Vagina (tissue), 2 donors: ENCODE measurements around the gene OMA1. TPM values are rescaled to one million over a fixed set of nuclear protein-coding genes. Genes with fewer than 3 reads are reported as not detected.
"Not testable (repeated sequence)": the region's sequence is repeated elsewhere in the genome, so short reads cannot be mapped to it uniquely, and the experiment has no call there.

Experiments used
- DNase-seq, 2 donors: peaks; one replicate each; pipeline ENCODE4 v3.0.0-alpha.2; 2017; ENCODE audit errors: extremely low spot score in 2 of 2
- H3K27ac ChIP-seq: fragments of 200-600 bp; sonication (generic); one replicate; pipeline ENCODE4 v1.5.1; 2019
- H3K27me3 ChIP-seq: fragments of 200-600 bp; sonication (generic); one replicate; pipeline ENCODE4 v1.5.1; 2019
- H3K36me3 ChIP-seq, 2 donors: fragments of 200-600 bp; sonication (generic); one replicate each; pipeline ENCODE4 v1.5.1; 2017 to 2019
- H3K4me1 ChIP-seq: fragments of 200-600 bp; sonication (generic); one replicate; pipeline ENCODE4 v1.5.1; 2019
- H3K4me3 ChIP-seq, 2 donors: fragments of 200-600 bp; sonication (generic); 1 replicate in 1 of 2; 2 replicates in 1 of 2; pipeline ENCODE4 v1.5.1; 2016 to 2019
- H3K9me3 ChIP-seq: fragments of 200-600 bp; sonication (generic); one replicate; pipeline ENCODE4 v1.5.1; 2019
- POLR2A ChIP-seq, 2 donors: fragments of 450-650 bp; IDR thresholded peaks; one replicate each; pipeline ENCODE4 v1.6.1; 2017; ENCODE audit warnings: antibody characterized with exemption in 2 of 2, mild to moderate bottlenecking in 2 of 2, moderate library complexity in 2 of 2
- POLR2AphosphoS5 ChIP-seq, 2 donors: sonication (generic); formaldehyde crosslinking; IDR thresholded peaks; one replicate each; pipeline ENCODE4 v1.9.0; 2017; ENCODE audit warnings: antibody characterized with exemption in 2 of 2, mild to moderate bottlenecking in 2 of 2, low read depth in 1 of 2; ENCODE audit not compliant: insufficient read depth in 1 of 2
- intact Hi-C: fragments of 100-400 bp; cut with DNase I; formaldehyde crosslinking; loops from one replicate; pipeline ENCODE4 v1.15.1; 2023
- total RNA-seq: library from RNA; depleted of rRNA; stranded (reverse); fragments of >200 nt; gene quantifications from one replicate; pipeline ENCODE4 v1.2.3, GENCODE V29; 2016
- TF ChIP-seq, protein P1 (sequence below), 3 experiments: fragments of 450-650 bp in 2 of 3; fragments of 200-600 bp in 1 of 3; sonication (generic) in 1 of 3; IDR thresholded peaks; one replicate each; pipeline ENCODE4 v1.5.1; 2017 to 2019; ENCODE audit warnings: antibody characterized with exemption in 3 of 3, mild to moderate bottlenecking in 2 of 3, moderate library complexity in 2 of 3

Gene OMA1
- total RNA-seq, 1 donor from 2014 or later: 19.9 TPM

DNA sequence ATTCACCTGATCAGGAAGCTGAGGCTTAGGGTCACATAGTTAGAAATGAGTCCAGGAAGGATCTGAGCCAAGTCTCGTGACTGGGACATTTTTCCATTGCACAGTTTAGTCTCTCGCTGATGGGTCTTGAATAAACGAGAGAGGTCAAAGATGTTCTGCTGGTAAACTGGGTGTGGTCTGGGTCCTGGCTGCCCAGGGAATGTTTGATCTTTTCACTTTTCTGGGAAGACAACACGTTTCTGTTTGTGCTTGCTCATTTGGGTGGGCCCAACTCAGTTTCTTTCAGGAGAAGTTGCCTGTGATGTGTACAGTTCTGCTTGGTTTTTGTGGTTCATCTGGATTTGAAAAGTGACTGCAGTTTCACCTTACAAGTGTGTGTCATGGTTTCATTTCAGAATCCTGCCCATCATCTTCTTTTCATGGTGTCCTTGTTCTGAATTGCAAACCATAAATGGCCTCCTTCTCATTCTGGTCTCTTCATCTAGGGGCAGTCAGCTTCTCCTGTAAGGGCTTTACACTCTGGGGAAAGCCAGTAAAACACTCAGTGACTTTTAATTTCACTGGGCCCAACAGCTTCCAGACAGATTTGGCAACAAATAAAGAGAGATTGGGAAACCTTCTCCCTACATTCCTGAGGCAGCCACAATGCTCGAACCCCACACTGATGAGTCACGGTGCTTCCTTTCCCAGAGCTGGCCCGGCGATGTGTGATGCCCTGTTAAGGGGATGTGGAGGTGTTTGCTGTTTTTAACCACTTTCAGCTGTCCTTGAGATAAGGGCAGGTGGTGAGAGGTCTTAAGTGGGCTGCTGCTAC is 37.8 kb upstream of the OMA1 start:
- H3K9me3 ChIP-seq: no peaks in the 10 kb centered on the region
- TF ChIP-seq POLR2A (IDR thresholded peaks at IDR 0.05): no peak
- TF ChIP-seq, protein P1, sequence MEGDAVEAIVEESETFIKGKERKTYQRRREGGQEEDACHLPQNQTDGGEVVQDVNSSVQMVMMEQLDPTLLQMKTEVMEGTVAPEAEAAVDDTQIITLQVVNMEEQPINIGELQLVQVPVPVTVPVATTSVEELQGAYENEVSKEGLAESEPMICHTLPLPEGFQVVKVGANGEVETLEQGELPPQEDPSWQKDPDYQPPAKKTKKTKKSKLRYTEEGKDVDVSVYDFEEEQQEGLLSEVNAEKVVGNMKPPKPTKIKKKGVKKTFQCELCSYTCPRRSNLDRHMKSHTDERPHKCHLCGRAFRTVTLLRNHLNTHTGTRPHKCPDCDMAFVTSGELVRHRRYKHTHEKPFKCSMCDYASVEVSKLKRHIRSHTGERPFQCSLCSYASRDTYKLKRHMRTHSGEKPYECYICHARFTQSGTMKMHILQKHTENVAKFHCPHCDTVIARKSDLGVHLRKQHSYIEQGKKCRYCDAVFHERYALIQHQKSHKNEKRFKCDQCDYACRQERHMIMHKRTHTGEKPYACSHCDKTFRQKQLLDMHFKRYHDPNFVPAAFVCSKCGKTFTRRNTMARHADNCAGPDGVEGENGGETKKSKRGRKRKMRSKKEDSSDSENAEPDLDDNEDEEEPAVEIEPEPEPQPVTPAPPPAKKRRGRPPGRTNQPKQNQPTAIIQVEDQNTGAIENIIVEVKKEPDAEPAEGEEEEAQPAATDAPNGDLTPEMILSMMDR (IDR thresholded peaks at IDR 0.05): no peak
- peak; percentile 28 to 71 for TF ChIP-seq POLR2AphosphoS5 (IDR thresholded peaks at IDR 0.05; ENCODE audit: insufficient read depth in 1 of 2, low read depth in 1 of 2)
- peaks cover 35% of the 10 kb centered on the region for H3K4me1 ChIP-seq
- H3K27me3 ChIP-seq: no peaks in the 10 kb centered on the region
- no peaks in the 10 kb centered on the region for H3K36me3 ChIP-seq
- intact Hi-C loops: no loop called here
- DNase-seq: peak; percentile 61 to 95
- no peak overlapping the region for H3K4me3 ChIP-seq
- peak overlapping the region; percentile 83 for H3K27ac ChIP-seq

DNA sequence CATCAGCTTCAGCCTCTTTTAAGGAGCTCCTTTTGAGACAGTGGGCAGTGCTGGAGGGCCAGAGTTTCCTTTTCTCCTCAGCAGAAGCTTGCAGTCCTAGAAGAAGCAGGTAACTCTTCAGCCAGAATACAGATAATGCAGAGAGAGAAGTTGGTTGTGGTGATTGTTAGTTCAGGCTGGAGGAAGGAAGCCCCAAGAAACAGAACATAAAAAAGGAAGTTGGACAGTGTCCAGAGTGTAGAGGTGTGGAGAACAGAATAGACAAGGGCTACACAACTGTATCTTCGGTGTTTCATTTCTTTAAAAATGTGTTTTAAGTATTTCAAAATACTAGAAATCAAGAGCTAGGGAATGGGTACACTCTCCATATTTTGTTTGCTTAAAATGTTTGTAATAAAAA is 37.0 kb upstream of the OMA1 start:
- Histone ChIP-seq H3K4me3 (no peak overlapping the region), H3K36me3 (no peaks in the 10 kb centered on the region), H3K9me3 (no peaks in the 10 kb centered on the region), H3K27ac (peak overlapping the region; percentile 83), H3K27me3 (no peaks in the 10 kb centered on the region), H3K4me1 (peaks cover 35% of the 10 kb centered on the region)
- DNase-seq: no peak
- TF ChIP-seq, protein P1 (IDR thresholded peaks at IDR 0.05): no peak
- TF ChIP-seq POLR2A (IDR thresholded peaks at IDR 0.05) (no peak), POLR2AphosphoS5 (IDR thresholded peaks at IDR 0.05; ENCODE audit: insufficient read depth in 1 of 2, low read depth in 1 of 2) (no peak)
- intact Hi-C loops: no loop called here

DNA sequence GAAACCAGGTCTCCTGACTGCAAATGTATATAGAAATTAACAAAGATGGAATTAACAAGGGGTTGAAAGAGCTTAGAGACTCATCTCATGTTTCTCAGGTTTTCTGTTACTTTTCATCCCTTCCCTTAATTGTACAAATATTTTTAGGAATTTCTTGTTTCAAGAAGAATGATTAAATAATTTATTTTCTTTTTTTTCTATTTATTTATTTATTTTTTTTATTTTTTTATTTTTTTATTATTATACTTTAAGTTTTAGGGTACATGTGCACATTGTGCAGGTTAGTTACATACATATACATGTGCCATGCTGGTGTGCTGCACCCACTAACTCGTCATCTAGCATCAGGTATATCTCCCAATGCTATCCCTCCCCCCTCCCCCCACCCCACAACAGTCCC is 35.6 kb upstream of the OMA1 start:
- intact Hi-C loops, H3K27ac ChIP-seq, H3K4me3 ChIP-seq, H3K36me3 ChIP-seq, H3K27me3 ChIP-seq, H3K9me3 ChIP-seq, DNase-seq: not testable (repeated sequence)
- peaks cover 47% of the 10 kb centered on the region for H3K4me1 ChIP-seq

DNA sequence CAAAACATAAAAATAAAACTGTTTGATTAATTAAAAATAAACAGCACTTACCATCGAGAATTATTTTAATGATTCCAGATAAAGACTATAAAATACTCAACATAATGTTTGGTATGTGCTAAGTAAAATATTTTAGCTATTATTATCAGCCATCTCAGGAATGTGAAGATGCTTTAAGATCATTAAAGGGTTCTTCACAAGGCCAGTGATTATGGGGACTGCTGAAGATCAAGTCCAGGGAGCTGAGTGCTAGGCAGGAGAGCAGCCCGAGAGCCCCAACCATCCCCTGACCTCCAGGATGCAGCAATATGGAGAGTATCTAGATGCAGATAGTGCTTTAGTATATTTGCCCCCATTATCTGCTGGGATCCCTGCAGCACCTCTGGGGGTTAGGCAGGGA is 35.1 kb upstream of the OMA1 start:
- Histone ChIP-seq H3K36me3 (no peaks in the 10 kb centered on the region), H3K27ac (no peak overlapping the region), H3K9me3 (no peaks in the 10 kb centered on the region), H3K4me3 (no peak overlapping the region), H3K4me1 (peaks cover 50% of the 10 kb centered on the region), H3K27me3 (no peaks in the 10 kb centered on the region)
- TF ChIP-seq POLR2A (IDR thresholded peaks at IDR 0.05) (no peak), POLR2AphosphoS5 (IDR thresholded peaks at IDR 0.05; ENCODE audit: insufficient read depth in 1 of 2, low read depth in 1 of 2) (no peak)
- TF ChIP-seq, protein P1 (IDR thresholded peaks at IDR 0.05): no peak
- intact Hi-C loops: no loop called here
- DNase-seq: peak in 1 of 2 donors; percentile 58

DNA sequence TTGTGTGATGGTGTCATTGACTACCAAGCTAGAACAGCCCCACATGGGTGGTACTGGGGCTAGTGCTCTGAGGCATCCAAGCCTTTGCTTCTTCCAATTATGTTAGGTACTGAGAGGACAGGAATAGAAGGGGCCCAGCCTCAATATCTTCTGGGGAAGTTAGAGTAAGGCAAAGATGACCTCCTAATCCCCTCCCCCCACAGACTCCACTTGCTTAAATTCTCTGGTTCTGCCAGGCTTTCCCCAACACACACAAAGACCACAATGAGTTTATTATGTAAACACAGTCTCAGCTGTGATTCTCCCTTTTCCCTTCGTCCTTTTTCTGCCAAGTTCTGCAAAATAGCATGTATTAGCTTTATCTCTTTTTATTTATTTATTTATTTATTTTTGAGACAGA is 33.7 kb upstream of the OMA1 start:
- intact Hi-C loops: no loop called here
- no peak for DNase-seq
- Histone ChIP-seq H3K27ac (no peak overlapping the region), H3K4me3 (no peak overlapping the region), H3K36me3 (no peaks in the 10 kb centered on the region), H3K27me3 (no peaks in the 10 kb centered on the region), H3K9me3 (no peaks in the 10 kb centered on the region), H3K4me1 (peaks cover 47% of the 10 kb centered on the region)
- no peak for TF ChIP-seq POLR2AphosphoS5 (IDR thresholded peaks at IDR 0.05; ENCODE audit: insufficient read depth in 1 of 2, low read depth in 1 of 2)
- TF ChIP-seq, protein P1 (IDR thresholded peaks at IDR 0.05): no peak
- no peak for TF ChIP-seq POLR2A (IDR thresholded peaks at IDR 0.05)
